GM12873 (cell line): Measurements from ENCODE around the gene CDH12.

Experiments used
- CTCF ChIP-seq: IDR thresholded peaks from 2 replicates; pipeline ENCODE4 v1.5.1; 2012; ENCODE audit warnings: low read depth, mild to moderate bottlenecking, moderate library complexity, low read length, control low read depth; ENCODE audit not compliant: insufficient read depth; ENCODE audit errors: missing control alignments

Gene CDH12

GRCh38 chr5:22053195-22053594 lies 799.9 kb downstream of the CDH12 start:
- TF ChIP-seq CTCF: no peak

- TF ChIP-seq CTCF: no peak
These were observed 801.3 kb downstream of the CDH12 start for GRCh38 chr5:22051881-22052280.

GRCh38 chr5:22050931-22051330 lies 802.2 kb downstream of the CDH12 start:
- no peak for TF ChIP-seq CTCF

- TF ChIP-seq CTCF: no peak
These were observed 808.9 kb downstream of the CDH12 start for GRCh38 chr5:22044229-22044628.

GRCh38 chr5:22036061-22036460 lies 817.1 kb downstream of the CDH12 start:
- TF ChIP-seq CTCF: no peak

GRCh38 chr5:22033066-22033465 lies 820.1 kb downstream of the CDH12 start:
- no peak for TF ChIP-seq CTCF

- no peak for TF ChIP-seq CTCF
These were observed 829.4 kb downstream of the CDH12 start for GRCh38 chr5:22023784-22024183.
